Measurements from ENCODE around the gene PITPNM2.

Gene PITPNM2

DNA sequence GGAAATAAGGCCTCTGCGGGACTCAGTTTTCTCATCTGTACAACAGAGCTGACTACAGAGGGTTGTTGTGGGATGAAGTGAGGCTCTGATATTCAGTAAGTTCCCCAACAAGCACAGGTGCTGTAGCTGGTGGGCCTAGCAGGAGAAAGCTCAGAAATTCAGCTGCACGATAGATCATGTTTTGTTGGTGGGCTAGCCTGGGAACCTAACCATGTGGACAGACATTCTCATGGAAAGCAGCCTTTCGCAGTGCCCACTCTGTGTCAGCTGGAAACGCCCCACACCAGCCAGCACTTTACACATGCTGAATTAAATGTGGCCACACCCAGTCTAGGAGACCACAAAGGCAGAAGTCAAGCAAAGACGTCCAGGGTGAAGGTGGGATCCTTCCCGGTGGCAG, 16.1 kb downstream of the PITPNM2 start:
- H3K36me3 Mint-ChIP-seq = no peaks in the 10 kb centered on the region
- H3K4me3 Mint-ChIP-seq = no peak overlapping the region
- ATAC-seq = no peak
- H3K4me1 Mint-ChIP-seq = peaks cover 46% of the 10 kb centered on the region
- no peaks in the 10 kb centered on the region for H3K9me3 Mint-ChIP-seq
- H3K27me3 Mint-ChIP-seq = no peaks in the 10 kb centered on the region
- H3K27ac Mint-ChIP-seq = no peak overlapping the region

DNA sequence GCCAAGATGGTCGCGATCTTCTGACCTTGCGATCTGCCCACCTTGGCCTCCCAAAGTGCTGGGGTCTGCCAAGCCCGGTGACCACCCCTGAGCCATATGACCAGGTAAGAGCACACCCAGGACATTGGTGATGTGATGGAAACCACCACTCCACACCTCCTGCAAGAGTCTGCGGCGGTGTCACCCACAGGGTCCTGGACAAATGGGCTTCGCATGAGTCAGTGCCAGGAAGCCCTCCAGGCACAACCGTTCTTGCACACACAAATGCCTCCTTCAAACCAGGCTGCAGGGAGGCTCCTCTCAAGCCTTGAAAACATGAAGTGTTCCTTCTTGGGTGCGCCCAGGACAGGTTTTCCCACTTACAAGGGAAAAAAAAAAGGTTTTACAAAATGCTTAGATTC, 16.6 kb downstream of the PITPNM2 start:
- H3K27me3 Mint-ChIP-seq = no peaks in the 10 kb centered on the region
- H3K36me3 Mint-ChIP-seq = no peaks in the 10 kb centered on the region
- H3K27ac Mint-ChIP-seq = no peak overlapping the region
- no peaks in the 10 kb centered on the region for H3K9me3 Mint-ChIP-seq
- no peak overlapping the region for H3K4me3 Mint-ChIP-seq
- H3K4me1 Mint-ChIP-seq = peaks cover 41% of the 10 kb centered on the region
- no peak for ATAC-seq

DNA sequence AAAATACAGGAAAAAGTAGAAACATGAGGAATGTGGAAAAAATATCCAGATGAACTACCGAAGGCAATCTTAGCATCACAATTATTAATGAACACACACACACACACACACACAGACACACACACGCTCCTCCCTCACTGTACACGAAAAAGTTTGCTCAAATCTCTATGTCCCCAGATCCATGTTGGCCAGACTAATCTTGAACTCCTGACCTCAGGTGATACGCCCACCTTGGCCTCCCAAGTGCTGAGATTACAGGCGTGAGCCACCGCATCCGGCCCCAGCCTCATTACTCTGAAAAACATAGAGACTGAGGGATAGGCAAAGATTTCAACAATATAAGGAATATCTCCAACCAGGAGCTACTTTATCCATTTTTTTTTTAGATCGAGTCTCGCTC, 17.2 kb downstream of the PITPNM2 start:
- Mint-ChIP-seq H3K4me3 (no peak overlapping the region), H3K27ac (no peak overlapping the region)

DNA sequence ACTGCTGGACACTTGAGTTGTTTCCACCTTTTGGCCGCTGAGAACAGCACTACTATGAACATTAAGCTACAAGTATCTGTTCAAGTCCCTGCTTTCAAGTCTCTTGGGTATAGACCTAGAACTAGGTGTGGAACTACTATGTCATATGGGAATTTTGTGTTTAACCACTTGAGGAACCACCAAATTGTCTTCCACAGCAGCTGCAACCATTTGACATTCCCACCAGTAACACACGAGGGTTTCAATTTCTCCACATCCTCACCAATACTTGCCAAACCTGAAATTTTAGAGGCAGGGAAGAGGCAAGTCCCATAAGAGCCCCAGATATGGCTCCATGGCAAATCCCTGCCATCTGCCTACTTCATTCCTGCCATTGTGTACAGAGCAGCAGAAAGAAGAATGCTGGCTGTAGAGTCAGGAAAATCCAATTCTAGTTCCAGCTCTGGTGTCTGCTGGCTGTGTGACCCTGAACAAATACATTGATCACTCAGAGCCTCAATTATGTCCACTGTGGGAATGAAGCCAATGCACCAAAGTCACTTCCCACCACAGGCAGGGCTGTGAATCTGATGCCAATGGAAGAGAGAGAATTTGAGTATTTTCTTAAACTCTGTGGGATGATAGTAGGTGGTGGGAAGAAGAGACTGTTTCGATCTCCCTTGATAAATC, 17.8 kb downstream of the PITPNM2 start:
- Mint-ChIP-seq H3K4me1 (peaks cover 40% of the 10 kb centered on the region), H3K4me3 (no peak overlapping the region), H3K27ac (peak overlapping the region; percentile 88), H3K27me3 (no peaks in the 10 kb centered on the region), H3K36me3 (no peaks in the 10 kb centered on the region), H3K9me3 (no peaks in the 10 kb centered on the region)
- ATAC-seq = no peak

More for the DNA sequence above, 17.2 kb downstream of the PITPNM2 start:
- Mint-ChIP-seq H3K27me3 (no peaks in the 10 kb centered on the region), H3K9me3 (no peaks in the 10 kb centered on the region), H3K4me1 (peaks cover 40% of the 10 kb centered on the region), H3K36me3 (no peaks in the 10 kb centered on the region)
- no peak for ATAC-seq

DNA sequence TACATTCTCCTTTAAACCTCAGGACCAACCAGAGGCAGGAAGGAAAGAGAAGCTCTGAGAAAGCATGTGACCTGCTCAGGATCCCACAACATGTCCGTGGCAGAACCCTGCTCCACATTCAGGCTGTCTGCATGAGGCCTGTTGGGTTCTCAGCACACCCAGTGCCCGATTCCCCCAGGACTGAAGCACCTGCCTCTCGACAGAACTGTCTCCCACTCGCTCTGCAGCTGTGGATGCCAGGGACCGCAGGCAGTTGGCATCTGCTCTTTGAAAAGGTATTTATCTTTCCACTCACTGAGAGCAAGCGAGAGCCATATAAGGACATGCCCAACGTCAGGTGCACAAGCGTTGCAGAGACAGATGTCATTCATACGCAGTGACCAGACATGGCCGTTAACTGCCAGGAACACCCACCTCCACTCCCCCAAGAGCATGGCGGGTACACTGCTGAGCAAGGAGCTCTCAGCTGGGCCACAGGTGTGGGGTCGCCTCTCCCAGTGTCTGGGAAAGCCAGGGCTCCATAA, 18.9 kb downstream of the PITPNM2 start:
- H3K36me3 Mint-ChIP-seq = no peaks in the 10 kb centered on the region
- peak overlapping the region; percentile 88 for H3K27ac Mint-ChIP-seq
- ATAC-seq = peak; percentile 88
- H3K4me3 Mint-ChIP-seq = peak overlapping the region; percentile 60
- H3K27me3 Mint-ChIP-seq = no peaks in the 10 kb centered on the region
- peaks cover 41% of the 10 kb centered on the region for H3K4me1 Mint-ChIP-seq
- H3K9me3 Mint-ChIP-seq = no peaks in the 10 kb centered on the region

DNA sequence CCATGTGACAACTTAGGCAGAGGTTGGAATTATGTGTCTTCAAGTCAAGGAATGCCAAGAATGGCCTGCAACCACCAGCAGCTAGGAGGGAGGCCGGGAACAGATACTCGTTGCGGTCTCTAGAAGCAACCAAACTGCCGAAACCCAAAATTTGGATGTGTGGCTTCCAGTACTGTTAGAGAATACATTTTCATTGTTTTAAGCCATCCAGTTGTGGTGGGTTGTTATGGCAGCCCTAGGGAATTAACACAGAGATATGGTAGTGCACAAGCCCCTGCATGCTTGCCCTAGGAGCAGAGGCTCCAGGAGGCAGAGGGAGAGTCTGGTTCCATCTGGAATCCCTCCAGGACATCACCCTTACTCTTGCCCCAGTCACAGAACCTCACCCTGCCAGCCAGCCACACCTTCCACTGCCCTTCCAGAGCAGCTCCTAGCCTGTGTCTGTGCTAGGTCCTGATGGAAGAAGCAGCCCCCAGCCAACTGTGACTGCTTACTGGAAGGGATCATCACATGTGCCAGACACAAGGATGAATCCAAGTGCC, 19.5 kb downstream of the PITPNM2 start:
- Mint-ChIP-seq H3K27ac (peak overlapping the region; percentile 88), H3K9me3 (no peaks in the 10 kb centered on the region), H3K4me1 (peaks cover 47% of the 10 kb centered on the region), H3K36me3 (no peaks in the 10 kb centered on the region), H3K4me3 (peak overlapping the region; percentile 60), H3K27me3 (no peaks in the 10 kb centered on the region)
- no peak for ATAC-seq

DNA sequence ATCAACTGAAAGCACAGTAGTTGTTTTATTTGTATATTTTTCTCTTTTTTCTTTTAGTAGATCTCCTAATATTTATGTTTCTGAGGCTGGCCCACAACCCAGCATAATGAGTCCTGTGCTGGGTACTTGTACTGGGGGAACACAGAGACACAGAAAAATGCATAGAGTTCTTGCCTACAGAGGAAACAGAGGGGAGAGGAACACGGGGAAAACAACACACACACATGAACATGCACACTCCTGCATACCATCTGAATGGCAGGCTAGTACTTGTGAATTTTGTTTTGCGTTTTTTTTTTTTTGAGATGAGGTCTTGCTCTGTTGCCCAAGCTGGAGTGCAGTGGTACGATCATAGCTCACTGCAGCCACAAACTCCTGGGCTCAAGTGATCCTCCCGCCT, 21.3 kb downstream of the PITPNM2 start:
- Mint-ChIP-seq H3K27ac (no peak overlapping the region), H3K4me3 (no peak overlapping the region), H3K27me3 (no peaks in the 10 kb centered on the region), H3K9me3 (no peaks in the 10 kb centered on the region), H3K4me1 (peaks cover 40% of the 10 kb centered on the region), H3K36me3 (no peaks in the 10 kb centered on the region)
- ATAC-seq = no peak

DNA sequence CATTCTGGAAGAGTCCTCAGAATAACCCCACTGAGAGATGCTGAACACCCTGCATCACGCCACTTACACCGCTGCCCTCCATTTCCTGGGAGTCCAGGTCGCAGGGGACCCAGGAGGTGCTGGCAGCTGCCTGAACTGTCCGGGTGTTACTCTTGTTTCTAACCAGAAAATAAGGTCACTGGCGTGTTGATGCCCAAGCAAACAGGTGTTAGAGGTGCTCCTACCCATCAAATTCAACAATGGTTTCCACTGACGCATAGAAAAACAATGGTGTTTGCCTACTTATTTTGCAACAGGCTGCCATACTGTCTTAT, 23.8 kb downstream of the PITPNM2 start:
- Mint-ChIP-seq H3K9me3 (no peaks in the 10 kb centered on the region), H3K27me3 (no peaks in the 10 kb centered on the region), H3K27ac (peak overlapping the region; percentile 22), H3K4me1 (peaks cover 32% of the 10 kb centered on the region), H3K36me3 (no peaks in the 10 kb centered on the region), H3K4me3 (no peak overlapping the region)
- no peak for ATAC-seq

DNA sequence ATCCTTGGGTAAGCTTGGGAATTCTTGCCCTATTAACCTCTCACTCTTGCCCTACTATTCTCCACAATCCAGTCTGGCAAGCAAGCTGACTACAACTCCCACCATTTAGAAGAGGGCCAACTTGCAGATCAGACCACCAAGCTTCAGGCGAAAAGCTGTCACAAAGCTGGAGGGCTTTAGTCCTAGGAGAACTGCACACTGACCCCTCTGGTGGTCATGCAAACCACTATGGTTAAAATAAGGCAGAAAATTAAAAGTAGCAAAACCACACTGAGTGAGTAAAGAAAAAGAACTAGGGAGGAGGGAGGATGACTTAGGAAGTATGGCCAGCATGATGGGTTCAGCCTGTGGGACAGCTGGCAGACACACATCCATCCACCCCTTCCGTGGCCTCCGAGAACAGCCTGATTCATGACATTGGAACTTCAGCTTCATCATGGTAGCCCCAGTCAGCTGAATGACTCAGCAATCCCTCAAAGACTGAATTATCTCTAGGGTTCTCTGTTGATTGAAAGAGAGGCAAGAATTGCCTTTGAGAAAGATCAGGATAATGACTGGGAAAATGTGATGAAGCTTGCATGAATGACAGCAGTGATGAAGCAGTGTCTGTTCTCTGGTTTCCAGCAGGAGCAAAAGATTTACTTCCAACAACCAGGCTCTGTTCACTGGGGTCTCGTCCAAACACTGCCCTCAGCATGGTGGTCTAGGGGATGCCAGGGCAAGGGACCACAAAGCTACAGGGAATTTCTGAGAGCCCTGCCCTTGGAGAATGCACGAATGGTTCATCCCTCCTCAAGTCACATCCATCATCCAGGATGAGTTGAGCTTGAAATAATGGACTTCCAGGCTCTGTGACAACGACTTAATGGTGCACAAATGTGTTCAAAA, 24.4 kb downstream of the PITPNM2 start:
- no peak overlapping the region for H3K4me3 Mint-ChIP-seq

DNA sequence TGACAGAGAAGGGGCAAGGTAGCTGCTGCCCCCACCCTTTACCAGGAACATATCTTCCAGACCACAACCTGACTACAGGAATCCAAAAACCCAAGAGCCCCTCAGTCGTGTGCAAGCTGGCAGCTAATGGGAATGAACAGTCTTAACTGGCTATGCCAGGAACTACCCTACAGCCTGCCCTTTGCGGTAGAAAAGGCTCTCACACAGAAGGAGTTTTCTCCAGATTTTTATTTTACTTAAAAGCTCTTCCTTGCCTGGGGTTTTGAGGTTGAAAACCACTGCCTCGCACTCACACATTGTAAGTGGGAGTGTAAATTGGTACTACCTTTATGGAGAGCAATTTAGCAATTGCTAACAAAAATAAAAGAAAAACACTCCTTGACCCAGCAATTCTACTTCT, 28.3 kb downstream of the PITPNM2 start:
- Mint-ChIP-seq H3K4me3 (no peak overlapping the region), H3K9me3 (no peaks in the 10 kb centered on the region), H3K27ac (peak overlapping the region; percentile 81), H3K27me3 (no peaks in the 10 kb centered on the region), H3K4me1 (peaks cover 57% of the 10 kb centered on the region), H3K36me3 (no peaks in the 10 kb centered on the region)
- ATAC-seq = no peak

More for the DNA sequence above, 24.4 kb downstream of the PITPNM2 start:
- Mint-ChIP-seq H3K36me3 (no peaks in the 10 kb centered on the region), H3K9me3 (no peaks in the 10 kb centered on the region), H3K27me3 (no peaks in the 10 kb centered on the region), H3K27ac (peak overlapping the region; percentile 22), H3K4me1 (peaks cover 32% of the 10 kb centered on the region)
- ATAC-seq = no peak

DNA sequence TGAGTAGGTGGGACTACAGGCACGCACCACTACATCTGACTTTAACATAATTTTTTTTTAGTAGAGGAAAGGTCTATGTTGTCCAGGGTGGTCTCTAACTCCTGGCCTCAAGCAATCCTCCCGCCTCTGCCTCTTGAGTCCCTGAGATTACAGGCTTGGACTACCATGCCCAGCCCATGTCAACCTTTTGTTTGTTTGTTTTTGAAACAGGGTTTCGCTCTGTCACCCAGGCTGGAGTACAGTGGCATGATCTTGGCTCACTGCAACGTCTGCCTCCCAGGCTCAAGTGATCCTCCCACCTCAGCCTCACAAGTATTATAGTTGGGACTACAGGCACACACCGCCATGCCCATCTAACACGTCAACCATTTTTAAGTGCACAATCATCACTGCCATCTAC, 29.2 kb downstream of the PITPNM2 start:
- Mint-ChIP-seq H3K27ac (peak overlapping the region; percentile 81), H3K4me3 (no peak overlapping the region), H3K4me1 (peaks cover 60% of the 10 kb centered on the region), H3K9me3 (no peaks in the 10 kb centered on the region), H3K36me3 (no peaks in the 10 kb centered on the region), H3K27me3 (no peaks in the 10 kb centered on the region)
- ATAC-seq = no peak

DNA sequence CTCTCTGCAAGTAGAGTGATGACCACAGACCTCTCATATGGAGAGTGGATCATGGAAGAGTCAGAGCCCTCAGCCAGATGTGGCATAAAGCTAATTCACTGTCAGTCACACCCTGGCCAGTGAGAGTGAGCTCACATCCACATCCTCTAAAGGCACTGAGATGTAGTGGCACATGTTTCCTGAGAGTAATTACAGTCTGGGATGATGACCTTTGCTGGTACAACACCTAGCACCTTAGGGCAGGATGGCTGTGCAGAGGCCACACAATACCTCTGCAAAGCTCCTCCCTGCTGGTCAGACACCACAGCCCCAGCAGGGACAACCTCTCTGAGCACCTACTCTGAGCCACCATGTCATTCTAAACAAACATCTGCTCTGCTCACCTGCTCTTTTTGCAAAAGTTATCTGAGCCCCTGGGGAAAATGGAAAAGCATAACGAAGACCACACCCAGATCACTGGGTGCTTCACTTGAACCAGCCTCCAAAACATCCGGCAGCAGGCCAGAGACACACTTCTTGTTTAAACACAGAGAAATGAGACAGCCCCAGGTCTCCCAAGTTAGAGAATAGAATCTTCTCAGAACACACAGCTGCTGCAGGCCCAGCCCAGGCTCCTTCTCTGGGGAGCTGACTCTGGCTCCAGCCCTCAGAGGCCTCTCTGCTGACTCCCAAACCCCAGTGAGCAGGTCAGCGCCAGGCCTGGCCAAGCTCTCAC, 30.3 kb downstream of the PITPNM2 start:
- Mint-ChIP-seq H3K4me3 (no peak overlapping the region), H3K36me3 (no peaks in the 10 kb centered on the region), H3K27ac (peak overlapping the region; percentile 81), H3K9me3 (no peaks in the 10 kb centered on the region), H3K4me1 (peaks cover 63% of the 10 kb centered on the region), H3K27me3 (no peaks in the 10 kb centered on the region)
- ATAC-seq = peak; percentile 75

DNA sequence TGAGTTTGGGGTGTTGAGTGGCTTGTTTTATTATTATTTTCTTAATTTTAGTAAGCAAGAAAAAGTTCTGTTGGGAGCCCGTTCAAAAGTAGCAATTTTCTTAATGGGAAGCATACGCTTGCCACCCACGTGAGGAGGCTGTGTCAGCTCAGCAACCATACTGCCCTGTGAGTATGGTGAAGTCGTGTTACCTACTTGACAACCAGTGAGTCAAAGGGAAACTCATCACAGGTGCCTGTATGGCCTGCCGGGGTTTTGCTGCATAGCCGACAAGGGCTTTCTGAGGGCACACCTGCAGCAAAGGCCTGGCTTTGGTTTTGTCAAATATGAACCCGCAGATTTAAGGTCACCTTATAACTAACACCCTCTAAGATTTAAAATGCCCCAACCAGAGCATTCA, 31.1 kb downstream of the PITPNM2 start:
- H3K4me1 Mint-ChIP-seq = peaks cover 71% of the 10 kb centered on the region
- no peaks in the 10 kb centered on the region for H3K9me3 Mint-ChIP-seq
- no peaks in the 10 kb centered on the region for H3K36me3 Mint-ChIP-seq
- peak overlapping the region; percentile 81 for H3K27ac Mint-ChIP-seq
- H3K4me3 Mint-ChIP-seq = peak overlapping the region; percentile 21
- H3K27me3 Mint-ChIP-seq = no peaks in the 10 kb centered on the region
- ATAC-seq = peak; percentile 91

DNA sequence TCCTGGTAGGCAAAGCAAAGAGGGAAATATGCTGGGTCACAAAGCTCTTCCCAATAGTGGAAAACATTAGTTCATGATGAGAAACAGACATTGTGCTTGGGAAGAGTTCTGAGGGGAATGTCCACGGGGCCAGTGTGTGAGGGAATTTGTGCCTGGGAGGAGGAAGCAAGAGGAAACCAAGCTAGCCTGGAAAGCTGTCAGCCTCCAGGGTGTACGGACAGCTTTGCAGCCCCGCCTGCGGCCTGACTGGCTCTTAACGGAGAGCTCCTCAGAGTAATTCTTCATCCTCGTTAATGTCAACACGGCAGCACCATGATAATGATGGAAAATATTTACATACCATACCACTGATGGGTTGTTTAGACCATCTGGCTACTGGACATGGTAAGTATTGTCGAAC, 32.4 kb downstream of the PITPNM2 start:
- peak overlapping the region; percentile 48 for H3K27ac Mint-ChIP-seq
- peaks cover 83% of the 10 kb centered on the region for H3K4me1 Mint-ChIP-seq
- H3K9me3 Mint-ChIP-seq = no peaks in the 10 kb centered on the region
- no peaks in the 10 kb centered on the region for H3K36me3 Mint-ChIP-seq
- H3K4me3 Mint-ChIP-seq = no peak overlapping the region
- ATAC-seq = no peak
- no peaks in the 10 kb centered on the region for H3K27me3 Mint-ChIP-seq

Data from stimulated activated memory B cell treated with anti-CD40 and anti-IgM and Interleukin-4, amounts not matched to agents 10 μg/mL and 1 μg/mL and 100 μg/mL, for 72 hours (primary cell).